H1 (cell line): ENCODE data around the gene LCE7A. TPM values are rescaled to one million over a fixed set of nuclear protein-coding genes. Genes with fewer than 3 reads are reported as not detected.

Experiments used
- CTCF ChIA-PET: fragments of 300-600 bp; sonication (Branson Sonifier 250); formaldehyde crosslinking; loops from one replicate; lab custom pipeline; 2021; ENCODE audit not compliant: partially characterized antibody; lab: Charles Lee
- POLR2A ChIA-PET: fragments of 300-600 bp; sonication (Branson Sonifier 250); formaldehyde crosslinking; loops from one replicate; lab custom pipeline; 2021; ENCODE audit warnings: inconsistent platforms; ENCODE audit not compliant: partially characterized antibody; lab: Charles Lee
- DNase-seq, 2 experiments: peaks; one replicate each; pipeline versions ENCODE4 v3.0.0 to v3.0.0-alpha.2; 2010 to 2022; ENCODE audit warnings: low spot score in 2 of 2, low read depth in 1 of 2, mixed read lengths in 1 of 2
- FAIRE-seq: peaks from 2 replicates; lab custom pipeline; 2011; peaks lifted over from hg19 to GRCh38; lab: Jason Lieb, UNC
- H2AFZ ChIP-seq: 2 replicates; pipeline ENCODE4 v1.8.1; 2012; ENCODE audit warnings: low read length, inconsistent platforms
- H2AK5ac ChIP-seq: 2 replicates; pipeline ENCODE4 v1.6.1; 2013; ENCODE audit warnings: low read depth, low read length
- H2BK120ac ChIP-seq: replicated peaks from 2 replicates; pipeline ENCODE3; 2013; ENCODE audit warnings: low read depth, low read length, inconsistent platforms
- H2BK12ac ChIP-seq: 2 replicates; pipeline ENCODE4 v1.6.1; 2013; ENCODE audit warnings: low read depth, low read length
- H2BK15ac ChIP-seq: 2 replicates; pipeline ENCODE4 v1.6.1; 2013; ENCODE audit warnings: low read length
- H2BK20ac ChIP-seq: 2 replicates; pipeline ENCODE4 v1.6.1; 2013; ENCODE audit warnings: low read length
- H2BK5ac ChIP-seq: 2 replicates; pipeline ENCODE4 v1.6.1; 2013; ENCODE audit warnings: low read depth, low read length
- H3K14ac ChIP-seq: 2 replicates; pipeline ENCODE4 v1.6.1; 2013; ENCODE audit warnings: inconsistent platforms; ENCODE audit not compliant: insufficient read length
- H3K18ac ChIP-seq: 2 replicates; pipeline ENCODE4 v1.6.1; 2013; ENCODE audit warnings: low read length; ENCODE audit errors: extremely low read depth
- H3K23ac ChIP-seq: 2 replicates; pipeline ENCODE4 v1.6.1; 2013; ENCODE audit warnings: inconsistent platforms; ENCODE audit not compliant: insufficient read length
- H3K23me2 ChIP-seq: 2 replicates; pipeline ENCODE4 v1.6.1; 2013; ENCODE audit warnings: low read depth, low read length
- H3K27ac ChIP-seq: 2 replicates; pipeline ENCODE4 v1.6.1; 2011; ENCODE audit warnings: low read depth, low read length, inconsistent platforms
- H3K27me3 ChIP-seq, 4 experiments: replicated peaks in 1 of 4; 1 replicate in 1 of 4; 2 replicates in 3 of 4; pipeline versions ENCODE4 v1.6.1 to v1.8.1; 2011 to 2013; ENCODE audit warnings: low read length in 3 of 4, mild to moderate bottlenecking in 3 of 4, inconsistent platforms in 2 of 4, mixed read lengths in 2 of 4, moderate library complexity in 1 of 4; ENCODE audit not compliant: control insufficient read depth in 3 of 4, insufficient read depth in 3 of 4; ENCODE audit errors: extremely low read depth in 1 of 4
- H3K36me3 ChIP-seq, 4 experiments: 2 replicates each; pipeline versions ENCODE4 v1.6.1 to v1.8.1; 2011 to 2013; ENCODE audit warnings: mild to moderate bottlenecking in 4 of 4, low read length in 3 of 4, moderate library complexity in 2 of 4, control low read depth in 1 of 4, inconsistent platforms in 1 of 4; ENCODE audit not compliant: insufficient read depth in 4 of 4, control insufficient read depth in 2 of 4
- H3K4ac ChIP-seq: replicated peaks from 2 replicates; pipeline ENCODE3; 2013; ENCODE audit warnings: low read length, low read depth, mixed read lengths, inconsistent platforms; ENCODE audit not compliant: insufficient read length
- H3K4me1 ChIP-seq, 4 experiments: replicated peaks in 1 of 4; 1 replicate in 1 of 4; 2 replicates in 3 of 4; pipeline versions ENCODE4 v1.6.1 to v1.8.1; 2011 to 2013; ENCODE audit warnings: low read length in 3 of 4, inconsistent platforms in 2 of 4, mixed read lengths in 1 of 4; ENCODE audit not compliant: insufficient read depth in 4 of 4, control insufficient read depth in 3 of 4
- H3K4me2 ChIP-seq, 2 experiments: 2 replicates each; pipeline versions ENCODE4 v1.6.1 to v1.8.1; 2011 to 2013; ENCODE audit warnings: low read depth in 2 of 2, low read length in 2 of 2, control low read depth in 1 of 2, inconsistent platforms in 1 of 2, mild to moderate bottlenecking in 1 of 2; ENCODE audit not compliant: insufficient read depth in 1 of 2
- H3K4me3 ChIP-seq, 4 experiments: fragments of 200-600, 300-600 bp in 1 of 4; sonication (generic), shearing (Covaris generic), sonication (Bioruptor Twin) in 1 of 4; 2 replicates each; pipeline versions ENCODE4 v1.5.1 to v1.8.1; 2011 to 2016; ENCODE audit warnings: low read length in 4 of 4, low read depth in 3 of 4, control low read depth in 2 of 4, inconsistent platforms in 2 of 4, mild to moderate bottlenecking in 2 of 4, mixed read lengths in 1 of 4, moderate library complexity in 1 of 4; ENCODE audit not compliant: insufficient read depth in 2 of 4; ENCODE audit errors: extremely low read depth in 1 of 4
- H3K56ac ChIP-seq: replicated peaks from 2 replicates; pipeline ENCODE3; 2013; ENCODE audit warnings: low read depth, mild to moderate bottlenecking, mixed read lengths, low read length, inconsistent platforms; ENCODE audit not compliant: insufficient read length
- H3K79me1 ChIP-seq: 2 replicates; pipeline ENCODE4 v1.6.1; 2013; ENCODE audit warnings: low read depth, low read length, control low read depth
- H3K79me2 ChIP-seq, 2 experiments: 2 replicates each; pipeline versions ENCODE4 v1.6.1 to v1.8.1; 2012 to 2013; ENCODE audit warnings: low read length in 2 of 2, mild to moderate bottlenecking in 2 of 2, inconsistent platforms in 1 of 2; ENCODE audit not compliant: insufficient read depth in 2 of 2, control insufficient read depth in 1 of 2
- H3K9ac ChIP-seq, 4 experiments: replicated peaks in 1 of 4; 1 replicate in 1 of 4; 2 replicates in 3 of 4; pipeline versions ENCODE4 v1.6.1 to v1.8.1; 2011 to 2013; ENCODE audit warnings: low read depth in 3 of 4, low read length in 3 of 4, control low read depth in 2 of 4, mild to moderate bottlenecking in 2 of 4, moderate library complexity in 2 of 4, inconsistent platforms in 1 of 4; ENCODE audit errors: extremely low read depth in 1 of 4
- H3K9me3 ChIP-seq, 2 experiments: 2 replicates each; pipeline versions ENCODE4 v1.6.1 to v1.8.1; 2012 to 2013; ENCODE audit warnings: mild to moderate bottlenecking in 2 of 2, moderate library complexity in 2 of 2, control low read depth in 1 of 2, inconsistent platforms in 1 of 2, low read depth in 1 of 2, low read length in 1 of 2, mixed read lengths in 1 of 2; ENCODE audit not compliant: insufficient read depth in 2 of 2
- H4K20me1 ChIP-seq, 2 experiments: replicated peaks in 1 of 2; 2 replicates each; pipeline versions ENCODE3 to v1.8.1; 2011 to 2013; ENCODE audit warnings: inconsistent platforms in 2 of 2, low read length in 2 of 2, mild to moderate bottlenecking in 1 of 2; ENCODE audit not compliant: insufficient read depth in 2 of 2, control insufficient read depth in 1 of 2
- H4K5ac ChIP-seq: 2 replicates; pipeline ENCODE4 v1.6.1; 2013; ENCODE audit warnings: low read length, low read depth, mixed read lengths, inconsistent platforms; ENCODE audit not compliant: insufficient read length
- H4K8ac ChIP-seq: 2 replicates; pipeline ENCODE4 v1.8.0; 2013; ENCODE audit warnings: mild to moderate bottlenecking, moderate library complexity, low read length, inconsistent platforms; ENCODE audit not compliant: insufficient read depth; ENCODE audit errors: extremely low read depth
- H4K91ac ChIP-seq: replicated peaks from 2 replicates; pipeline ENCODE3; 2013; ENCODE audit warnings: low read length, mixed read lengths, inconsistent platforms; ENCODE audit not compliant: insufficient read length
- CTBP2 ChIP-seq: IDR thresholded peaks from 2 replicates; pipeline ENCODE4 v1.7.0; 2011; ENCODE audit warnings: borderline replicate concordance, mild to moderate bottlenecking, moderate library complexity, mixed read lengths, low read length; ENCODE audit not compliant: insufficient read depth, insufficient read length
- CTCF ChIP-seq, 3 experiments: IDR thresholded peaks; 1 replicate in 2 of 3; 2 replicates in 1 of 3; pipeline versions ENCODE4 v1.5.1 to v1.6.1; 2011; ENCODE audit warnings: low read length in 3 of 3, mild to moderate bottlenecking in 3 of 3, inconsistent platforms in 2 of 3, low read depth in 1 of 3, moderate library complexity in 1 of 3; ENCODE audit not compliant: insufficient read depth in 1 of 3; ENCODE audit errors: control extremely low read depth in 1 of 3
- NRF1 ChIP-seq: IDR thresholded peaks from 2 replicates; pipeline ENCODE4 v1.6.1; 2011; ENCODE audit warnings: mild to moderate bottlenecking, low read depth, low read length, improper control_type of control experiment
- RAD21 ChIP-seq, 2 experiments: IDR thresholded peaks in 1 of 2; conservative IDR thresholded peaks in 1 of 2; 2 replicates each; pipeline ENCODE4 v1.6.1; 2011; ENCODE audit warnings: low read depth in 2 of 2, low read length in 2 of 2, improper control_type of control experiment in 1 of 2, inconsistent platforms in 1 of 2, mild to moderate bottlenecking in 1 of 2, moderate library complexity in 1 of 2
- SP2 ChIP-seq: IDR thresholded peaks from 2 replicates; pipeline ENCODE4 v1.6.1; 2012; ENCODE audit warnings: mild to moderate bottlenecking, low read length, inconsistent platforms
- WGBS, 2 experiments: shearing (Covaris generic) in 1 of 2; methylation state at CpG; one replicate each; pipeline versions ENCODE4 v1.1.6 to v1.1.7; 2013 to 2015; ENCODE audit warnings: low lambda C conversion rate in 2 of 2, mixed read lengths in 2 of 2, inconsistent platforms in 1 of 2, low coverage in 1 of 2, missing lambda C conversion rate in 1 of 2; ENCODE audit not compliant: insufficient replicate concordance in 2 of 2, insufficient coverage in 1 of 2, insufficient read length in 1 of 2; ENCODE audit errors: extremely low coverage in 1 of 2, missing lambda C conversion rate in 1 of 2; 5-methylcytosine and 5-hydroxymethylcytosine counted together
- polyA plus RNA-seq, 7 experiments: library from polyadenylated mRNA; depleted of rRNA in 3 of 7; stranded (reverse) in 5 of 7; unstranded in 2 of 7; fragments of >200 nt in 5 of 7; fragments of 200-250 nt in 2 of 7; gene quantifications; 1 replicate in 5 of 7; 2 replicates in 1 of 7; 4 replicates in 1 of 7; pipeline versions ENCODE4 v1.2.1 to v1.2.3, GENCODE V29; 2011 to 2013; ENCODE audit warnings: missing spikeins in 2 of 7, mixed read lengths in 2 of 7
- total RNA-seq: library from RNA; stranded (reverse); fragmentation: NEBNext Ultra II Directional; extraction: Animal tissue kit (Norgen Biotek cat#: 25700); gene quantifications from 2 replicates; pipeline ENCODE4 v1.2.1, GENCODE V29; 2021

LCE7A gene
- total and polyA plus RNA-seq, 2 of the 8 experiments (the other 6 are each of a cell fraction or from before 2014, with no cell fraction given), result not detected

- Histone ChIP-seq H3K4me1 (no peaks in the 10 kb centered on the region; a peak in 1 of 7 replicates), H3K4me2 (peak overlapping the region in 1 of 2 experiments; percentile 47; a peak in 1 of 4 replicates), H3K27me3 (no peaks in the 10 kb centered on the region), H4K91ac (no peak overlapping the region), H2AFZ (peak overlapping the region; percentile 95; the same call in 1 of the 2 replicates), H4K8ac (peak overlapping the region; percentile 0; the same call in 1 of the 2 replicates), H3K18ac (no peak overlapping the region), H2BK12ac (no peak overlapping the region), H4K20me1 (no peaks in the 10 kb centered on the region), H4K5ac (no peak overlapping the region), H2BK15ac (no peak overlapping the region), H2BK120ac (no peak overlapping the region), H3K56ac (no peak overlapping the region), H3K9me3 (peaks cover 3% of the 10 kb centered on the region in 2 experiments; a peak in 3 of 4 replicates), H3K27ac (no peak overlapping the region), H2BK20ac (no peak overlapping the region), H3K4me3 (peak overlapping the region in 1 of 4 experiments; percentile 41; a peak in 1 of 8 replicates), H3K23me2 (no peaks in the 10 kb centered on the region), H3K79me1 (no peaks in the 10 kb centered on the region), H3K23ac (no peak overlapping the region), H2AK5ac (no peak overlapping the region), H3K36me3 (no peaks in the 10 kb centered on the region), H3K4ac (no peak overlapping the region), H3K79me2 (no peaks in the 10 kb centered on the region), H2BK5ac (no peak overlapping the region), H3K14ac (no peak overlapping the region), H3K9ac (no peak overlapping the region)
- peak in 1 of 2 experiments; percentile 73 for DNase-seq
- WGBS, 2 experiments, result 53% methylated on average over 17 of the region's 17 CpGs; no CpG with 5 or more reads in 1 of the 2 experiments
- TF ChIP-seq RAD21 (IDR thresholded peaks at IDR 0.05 in 1 of 2, conservative IDR thresholded peaks at IDR 0.05 in 1 of 2; ENCODE audit: low read depth in 2 of 2, low read length in 2 of 2) (peak; percentile 72 to 85), CTBP2 (no peak), NRF1 (no peak), CTCF (IDR thresholded peaks at IDR 0.05; ENCODE audit: control extremely low read depth in 1 of 3, insufficient read depth in 1 of 3, low read depth in 1 of 3, low read length in 3 of 3) (peak; percentile 42 to 73 (median 71)), SP2 (no peak)
- CTCF ChIA-PET, result interaction anchor here (0.6 to 9.0 kb wide), 59 partner anchors 7 to 413 kb away, joined by 3 to 200 read pairs (median 4); partner anchors contain the start of genes LCE6A, LORICRIN, PRR9 and SMCP
- POLR2A ChIA-PET, result interaction anchor here (0.6 kb wide), 1 partner anchor 319 kb away, joined by 4 read pairs; no protein-coding TSS in a partner anchor
- FAIRE-seq, result peak; percentile 90
Measured at GRCh38 chr1:152870831-152871730, 11.3 kb downstream of the LCE7A start.
